K562 (cell line): Measurements from ENCODE around the gene NDUFA5. TPM values are rescaled to one million over a fixed set of nuclear protein-coding genes. Genes with fewer than 3 reads are reported as not detected.

Source experiments
- ARID1B ChIP-seq: fragments of 450-650 bp; IDR thresholded peaks from 2 replicates; pipeline ENCODE4 v1.6.1; 2016; ENCODE audit warnings: antibody characterized with exemption, mild to moderate bottlenecking, inconsistent platforms
- ARID2 ChIP-seq: fragments of 450-650 bp; IDR thresholded peaks from 2 replicates; pipeline ENCODE4 v1.6.1; 2017; ENCODE audit warnings: antibody characterized with exemption, mild to moderate bottlenecking
- CBX3 ChIP-seq, 2 experiments: IDR thresholded peaks; 1 replicate in 1 of 2; 2 replicates in 1 of 2; pipeline ENCODE4 v1.6.1; 2012; ENCODE audit warnings: inconsistent platforms in 2 of 2, low read length in 2 of 2, borderline replicate concordance in 1 of 2, control low read depth in 1 of 2
- CREM ChIP-seq: IDR thresholded peaks from 2 replicates; pipeline ENCODE4 v1.6.1; 2014; ENCODE audit warnings: antibody characterized with exemption, low read depth
- CTBP1 ChIP-seq: fragments of 450-650 bp; IDR thresholded peaks from 2 replicates; pipeline ENCODE4 v1.6.1; 2016; ENCODE audit warnings: borderline replicate concordance
- EP400 ChIP-seq: fragments of 450-650 bp; IDR thresholded peaks from 2 replicates; pipeline ENCODE4 v1.6.1; 2017; ENCODE audit warnings: antibody characterized with exemption, mild to moderate bottlenecking, moderate library complexity
- FOXA3 ChIP-seq, 2 experiments: fragments of 450-650 bp in 1 of 2; sonication (generic) in 1 of 2; formaldehyde crosslinking; IDR thresholded peaks in 1 of 2; conservative IDR thresholded peaks in 1 of 2; 2 replicates each; pipeline versions ENCODE4 v1.4.0 to v1.8.0; 2020 to 2022; ENCODE audit warnings: mild to moderate bottlenecking in 2 of 2, missing genetic modification reagents in 1 of 2
- GATA2 ChIP-seq: sonication (generic); formaldehyde crosslinking; IDR thresholded peaks from 2 replicates; pipeline ENCODE4 v1.4.0; 2020; ENCODE audit warnings: mild to moderate bottlenecking, missing genetic modification reagents
- MYC ChIP-seq, 2 experiments: fragments of 250-450 bp in 1 of 2; sonication (Bioruptor Pico) in 1 of 2; IDR thresholded peaks; 2 replicates each; pipeline versions ENCODE4 v1.5.1 to v1.6.1; 2012 to 2021; ENCODE audit warnings: low read depth in 2 of 2, borderline replicate concordance in 1 of 2, improper control_type of control experiment in 1 of 2, low read length in 1 of 2, mild to moderate bottlenecking in 1 of 2, moderate library complexity in 1 of 2
- NBN ChIP-seq: fragments of 450-650 bp; IDR thresholded peaks from 2 replicates; pipeline ENCODE4 v1.6.1; 2016; ENCODE audit warnings: low read depth, mild to moderate bottlenecking
- NONO ChIP-seq, 2 experiments: fragments of 200-400 bp in 1 of 2; fragments of 450-650 bp in 1 of 2; formaldehyde crosslinking in 1 of 2; IDR thresholded peaks; 2 replicates each; pipeline ENCODE4 v1.6.1; 2017; ENCODE audit warnings: low read depth in 2 of 2, mild to moderate bottlenecking in 2 of 2, moderate library complexity in 2 of 2, low read length in 1 of 2
- PML ChIP-seq: IDR thresholded peaks from 2 replicates; pipeline ENCODE4 v1.6.1; 2012; ENCODE audit warnings: low read length, inconsistent platforms
- POLR2H ChIP-seq: IDR thresholded peaks from 2 replicates; pipeline ENCODE4 v1.6.1; 2016; ENCODE audit warnings: missing genetic modification characterization, low read depth, mild to moderate bottlenecking, control low read depth, missing compliant biosample characterization, moderate library complexity
- RAD21 ChIP-seq, 2 experiments: fragments of 250-450 bp in 1 of 2; fragments of 450-650 bp in 1 of 2; sonication (Bioruptor Pico) in 1 of 2; formaldehyde crosslinking in 1 of 2; IDR thresholded peaks in 1 of 2; conservative IDR thresholded peaks in 1 of 2; 2 replicates each; pipeline versions ENCODE4 v1.4.0 to v1.8.0; 2020 to 2022; ENCODE audit warnings: mild to moderate bottlenecking in 2 of 2, moderate library complexity in 1 of 2
- RBM39 ChIP-seq: fragments of 200-400 bp; formaldehyde crosslinking; optimal IDR thresholded peaks from 2 replicates; pipeline ENCODE3; 2018; ENCODE audit warnings: low read depth, low read length
- RFX5 ChIP-seq: IDR thresholded peaks from 2 replicates; pipeline ENCODE4 v1.6.1; 2011; ENCODE audit warnings: low read depth, mild to moderate bottlenecking, improper control_type of control experiment, low read length
- SOX6 ChIP-seq: fragments of 450-650 bp; IDR thresholded peaks from 2 replicates; pipeline ENCODE4 v1.6.1; 2014; ENCODE audit warnings: mild to moderate bottlenecking
- STAT5A ChIP-seq: IDR thresholded peaks from 2 replicates; pipeline ENCODE4 v1.6.1; 2012; ENCODE audit warnings: low read length, inconsistent platforms, borderline replicate concordance
- XRCC5 ChIP-seq: fragments of 200-400 bp; formaldehyde crosslinking; IDR thresholded peaks from 2 replicates; pipeline ENCODE4 v1.6.1; 2017; ENCODE audit warnings: low read depth, mild to moderate bottlenecking, low read length
- ZBTB9 ChIP-seq: fragments of 450-650 bp; formaldehyde crosslinking; IDR thresholded peaks from 2 replicates; pipeline ENCODE4 v1.4.0; 2020; ENCODE audit warnings: mild to moderate bottlenecking, moderate library complexity
- ZEB2 ChIP-seq: fragments of 450-650 bp; IDR thresholded peaks from 2 replicates; pipeline ENCODE4 v1.6.1; 2016
- ZNF197 ChIP-seq: fragments of 200-800 bp; sonication (Bioruptor generic); IDR thresholded peaks from 2 replicates; pipeline ENCODE4 v1.6.1; 2016; ENCODE audit warnings: low read depth, missing genetic modification characterization, missing compliant biosample characterization
- ZNF253 ChIP-seq: fragments of 250-450 bp; sonication (Bioruptor Pico); conservative IDR thresholded peaks from 2 replicates; pipeline ENCODE4 v1.6.1; 2021; ENCODE audit warnings: mild to moderate bottlenecking
- ZNF311 ChIP-seq: fragments of 250-450 bp; sonication (Bioruptor Pico); IDR thresholded peaks from 2 replicates; pipeline ENCODE4 v1.4.0; 2020; ENCODE audit warnings: mild to moderate bottlenecking, moderate library complexity
- ZNF384 ChIP-seq: IDR thresholded peaks from 2 replicates; pipeline ENCODE4 v1.6.1; 2012; ENCODE audit warnings: low read depth, low read length, improper control_type of control experiment
- ZNF586 ChIP-seq: fragments of 450-650 bp; formaldehyde crosslinking; conservative IDR thresholded peaks from 2 replicates; pipeline ENCODE4 v1.4.0; 2020; ENCODE audit warnings: mild to moderate bottlenecking, moderate library complexity
- polyA plus RNA-seq, 8 experiments: library from polyadenylated mRNA; depleted of rRNA in 4 of 8; stranded (reverse) in 5 of 8; unstranded in 3 of 8; fragments of >200 nt; fragmentation: Nextera tagmentation in 2 of 8; fragmentation: Illumina TruSeq in 1 of 8; extraction: Ambion mirVana in 2 of 8; extraction: Trizol in 1 of 8; gene quantifications; 2 replicates each; pipeline versions ENCODE4 v1.2.1 to v1.2.3, GENCODE V29; 2011 to 2014; ENCODE audit warnings: inconsistent platforms in 1 of 8, missing spikeins in 1 of 8
- total RNA-seq, 7 experiments: library from RNA; depleted of rRNA in 6 of 7; stranded (reverse); fragments of >200 nt in 6 of 7; fragmentation: Illumina TruSeq in 2 of 7; extraction: Trizol in 2 of 7; gene quantifications; 2 replicates each; pipeline versions ENCODE4 v1.2.1 to v1.2.3, GENCODE V29; 2011 to 2021; ENCODE audit warnings: low replicate concordance in 1 of 7
- TF ChIP-seq, protein P1 (sequence below): sonication (generic); formaldehyde crosslinking; IDR thresholded peaks from 2 replicates; pipeline ENCODE4 v1.8.1; 2023; ENCODE audit warnings: mild to moderate bottlenecking, missing genetic modification reagents

Gene NDUFA5
- total and polyA plus RNA-seq, 9 of the 15 experiments (the other 6 are each of a cell fraction or from before 2014, with no cell fraction given), result 155 to 677 (median 269) TPM

- 0 out of 2 replicates have a peak, but pooled peaks have one; percentile 35 for TF ChIP-seq ZNF197
- no peak for TF ChIP-seq ZNF586
- peak; percentile 48; the same call in 1 of the 2 replicates for TF ChIP-seq PML
- peak; percentile 64 for TF ChIP-seq GATA2
- peak; percentile 80 for TF ChIP-seq CREM
- TF ChIP-seq MYC (IDR thresholded peaks at IDR 0.05; ENCODE audit: low read depth, low read length), result peak; percentile 93
- no peak for TF ChIP-seq MYC (CRISPR knock-in tag; IDR thresholded peaks at IDR 0.05; ENCODE audit: borderline replicate concordance, low read depth)
- TF ChIP-seq SOX6, result peak; percentile 99
- TF ChIP-seq CTBP1, result peak; percentile 85
- TF ChIP-seq XRCC5, result no peak
- no peak for TF ChIP-seq RBM39
- TF ChIP-seq, protein P1, sequence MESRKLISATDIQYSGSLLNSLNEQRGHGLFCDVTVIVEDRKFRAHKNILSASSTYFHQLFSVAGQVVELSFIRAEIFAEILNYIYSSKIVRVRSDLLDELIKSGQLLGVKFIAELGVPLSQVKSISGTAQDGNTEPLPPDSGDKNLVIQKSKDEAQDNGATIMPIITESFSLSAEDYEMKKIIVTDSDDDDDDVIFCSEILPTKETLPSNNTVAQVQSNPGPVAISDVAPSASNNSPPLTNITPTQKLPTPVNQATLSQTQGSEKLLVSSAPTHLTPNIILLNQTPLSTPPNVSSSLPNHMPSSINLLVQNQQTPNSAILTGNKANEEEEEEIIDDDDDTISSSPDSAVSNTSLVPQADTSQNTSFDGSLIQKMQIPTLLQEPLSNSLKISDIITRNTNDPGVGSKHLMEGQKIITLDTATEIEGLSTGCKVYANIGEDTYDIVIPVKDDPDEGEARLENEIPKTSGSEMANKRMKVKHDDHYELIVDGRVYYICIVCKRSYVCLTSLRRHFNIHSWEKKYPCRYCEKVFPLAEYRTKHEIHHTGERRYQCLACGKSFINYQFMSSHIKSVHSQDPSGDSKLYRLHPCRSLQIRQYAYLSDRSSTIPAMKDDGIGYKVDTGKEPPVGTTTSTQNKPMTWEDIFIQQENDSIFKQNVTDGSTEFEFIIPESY, result peak; percentile 20; the same call in 1 of the 2 replicates
- no peak for TF ChIP-seq ARID2
- TF ChIP-seq NONO (IDR thresholded peaks at IDR 0.05; ENCODE audit: low read depth in 2 of 2, low read length in 1 of 2), result 0 out of 4 replicates have a peak, but pooled peaks of 1 of the 2 experiments have one; percentile 26
- peak in 1 of 2 experiments; percentile 34; a peak in 2 of 4 replicates for TF ChIP-seq RAD21 (CRISPR knock-in tag; conservative IDR thresholded peaks at IDR 0.05 in 1 of 2, IDR thresholded peaks at IDR 0.05 in 1 of 2)
- peak in 1 of 2 experiments; percentile 90; a peak in 1 of 3 replicates for TF ChIP-seq CBX3 (IDR thresholded peaks at IDR 0.05; ENCODE audit: borderline replicate concordance in 1 of 2, low read length in 2 of 2)
- TF ChIP-seq STAT5A, result peak; percentile 57; the same call in 1 of the 2 replicates
- peak; percentile 79 for TF ChIP-seq ZBTB9 (CRISPR knock-in tag)
- TF ChIP-seq ZNF384, result 0 out of 2 replicates have a peak, but pooled peaks have one; percentile 26
- no peak for TF ChIP-seq RFX5
- TF ChIP-seq NBN, result 0 out of 2 replicates have a peak, but pooled peaks have one; percentile 35
- TF ChIP-seq ZNF311, result 0 out of 2 replicates have a peak, but pooled peaks have one; percentile 19
- peak; percentile 46; the same call in 1 of the 2 replicates for TF ChIP-seq POLR2H (tag)
- 0 out of 2 replicates have a peak, but pooled peaks have one; percentile 46 for TF ChIP-seq ZEB2
- peak; percentile 87 for TF ChIP-seq ARID1B
- TF ChIP-seq ZNF253 (CRISPR knock-in tag), result no peak
- TF ChIP-seq FOXA3 (CRISPR knock-in tag; conservative IDR thresholded peaks at IDR 0.05 in 1 of 2, IDR thresholded peaks at IDR 0.05 in 1 of 2), result peak; percentile 63 to 73; a peak in 3 of 4 replicates
- TF ChIP-seq EP400, result peak; percentile 76; the same call in 1 of the 2 replicates
Measured at GRCh38 chr7:123498601-123499000, 59.0 kb downstream of the NDUFA5 start (continued).
